DMS153 treated with DMSO at 0.1 percent for 48 hours (cell line): ENCODE data around the gene C17orf113.

ENCODE experiments used
- DNase-seq: peaks from one replicate; lab custom pipeline; 2025; ENCODE audit not compliant: unreplicated experiment; lab: John Stamatoyannopoulos, UW

Gene C17orf113

GRCh38 chr17:42072323-42073187 lies 22.2 kb upstream of the C17orf113 start:
- DNase-seq, result no peak

DNA sequence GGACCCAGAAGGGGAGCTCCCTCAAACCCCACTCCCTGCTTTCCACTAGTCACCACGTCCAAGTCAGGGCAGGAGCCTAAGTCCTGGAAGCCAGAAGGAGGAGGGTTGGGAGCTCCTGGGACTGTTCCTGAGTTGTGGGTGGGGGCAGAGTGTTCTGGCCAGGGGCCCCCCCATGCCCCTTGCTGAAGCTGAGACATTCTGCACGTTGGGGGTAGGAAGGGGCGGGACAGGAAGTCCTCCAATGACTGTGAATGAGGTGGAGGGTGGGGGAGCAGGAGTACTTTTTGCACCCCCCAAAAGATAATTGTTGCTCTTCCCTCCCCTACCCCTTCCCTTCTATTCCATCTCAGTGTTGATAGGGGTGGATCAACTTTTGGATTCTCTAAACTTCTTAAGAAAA lies 21.4 kb upstream of the C17orf113 start:
- no peak for DNase-seq

DNA sequence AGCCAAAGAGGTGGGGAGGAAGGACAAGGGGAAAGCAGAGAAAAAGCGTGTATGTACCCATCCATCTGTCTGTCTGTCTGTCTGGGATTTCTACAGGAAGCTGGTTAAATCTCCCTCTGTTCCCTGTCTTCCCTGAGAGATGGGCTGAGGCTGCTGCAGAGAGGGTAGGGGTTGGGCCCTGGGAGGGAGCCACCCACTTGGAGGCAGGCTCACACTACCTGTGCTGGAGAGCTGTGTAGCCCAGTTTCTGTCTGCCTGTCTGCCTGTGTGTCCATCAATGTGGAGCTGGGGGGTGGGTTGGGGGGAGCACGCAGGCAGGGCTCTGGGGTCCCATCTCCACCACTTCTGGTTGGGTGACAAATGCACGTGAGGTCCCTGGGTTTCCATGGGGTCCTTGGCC lies 18.6 kb upstream of the C17orf113 start:
- DNase-seq, result no peak

- no peak for DNase-seq
These were observed 17.1 kb upstream of the C17orf113 start for GRCh38 chr17:42067371-42068091.

DNA sequence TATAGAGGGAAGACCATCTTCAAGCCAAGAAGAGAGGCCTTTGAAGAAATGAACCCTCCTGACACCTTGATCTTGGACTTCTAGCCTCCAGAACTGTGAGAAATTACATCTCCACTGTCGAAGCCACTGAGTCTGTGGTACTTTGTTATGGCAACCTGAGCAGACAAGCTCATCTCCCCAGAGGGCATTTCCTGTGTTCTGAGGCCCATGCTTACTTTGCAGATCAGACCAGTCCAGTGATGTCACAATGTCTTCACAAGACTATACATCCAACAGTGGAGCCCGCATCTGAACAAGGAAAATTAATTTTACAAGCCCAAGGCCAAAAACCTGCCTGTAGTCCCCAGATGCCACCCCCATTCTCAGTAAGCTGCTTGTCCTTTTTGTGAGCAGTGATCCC lies 14.8 kb upstream of the C17orf113 start:
- DNase-seq, result no peak

GRCh38 chr17:42062681-42063080 lies 12.3 kb upstream of the C17orf113 start:
- no peak for DNase-seq

DNA sequence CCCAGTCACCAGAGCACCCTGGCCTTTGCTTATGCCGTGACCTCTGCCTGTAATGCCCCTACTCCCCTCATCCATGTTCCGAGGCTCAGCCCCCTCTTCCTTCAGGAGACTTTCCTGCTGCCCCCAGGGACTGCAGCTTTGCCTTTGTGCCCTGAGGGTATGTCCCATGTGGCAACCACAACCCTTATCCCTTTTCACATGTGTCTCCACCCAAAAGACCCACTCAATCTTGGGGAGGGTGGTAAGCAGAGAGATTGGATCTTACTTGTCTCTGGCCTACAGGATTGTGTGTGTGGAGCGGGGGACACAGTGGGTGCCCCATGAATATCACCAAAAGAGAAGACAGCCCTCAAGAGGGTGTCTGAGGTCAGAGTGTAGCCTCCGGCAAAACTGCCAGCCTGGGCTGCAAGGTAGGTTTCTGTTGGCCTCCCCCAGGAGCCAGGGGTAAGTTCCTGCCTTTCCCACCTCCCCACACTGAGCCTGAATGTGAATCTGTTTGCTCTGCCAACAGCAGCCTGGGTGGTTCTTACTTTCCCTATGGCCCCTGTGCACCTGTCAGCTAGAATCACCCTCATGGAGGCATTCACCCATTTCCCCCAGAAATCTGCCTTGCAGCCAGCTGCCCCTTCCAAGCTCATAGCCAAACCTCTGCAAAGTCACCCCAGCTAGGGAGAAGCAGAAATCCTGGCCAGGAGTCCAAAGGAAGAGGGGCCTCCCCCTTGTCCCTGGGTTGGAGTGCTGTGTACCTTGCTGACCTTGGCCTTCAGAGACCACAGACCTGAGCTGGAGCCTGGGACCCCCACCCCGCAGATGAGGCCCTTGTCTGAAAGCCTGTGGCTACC lies 11.5 kb upstream of the C17orf113 start:
- no peak for DNase-seq

DNA sequence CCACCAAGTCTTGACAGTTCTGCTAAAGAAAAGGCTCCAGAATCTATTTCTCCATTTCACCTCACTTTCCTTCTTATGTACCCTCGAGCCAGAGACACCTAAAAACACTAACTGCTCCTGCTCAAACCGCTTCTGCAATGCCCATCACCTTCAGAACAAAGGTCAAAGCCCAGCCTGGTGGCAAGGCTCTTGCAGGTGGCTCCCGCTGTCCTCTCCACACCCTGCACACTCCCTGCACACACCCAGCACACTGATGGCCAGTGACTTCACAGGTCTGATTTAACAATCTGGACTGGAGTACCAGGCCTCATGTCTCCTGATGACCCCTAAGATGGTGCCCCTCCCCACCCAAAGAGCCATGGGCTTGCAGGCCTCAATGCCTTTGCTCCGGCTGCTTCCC lies 9.8 kb upstream of the C17orf113 start:
- no peak for DNase-seq

DNA sequence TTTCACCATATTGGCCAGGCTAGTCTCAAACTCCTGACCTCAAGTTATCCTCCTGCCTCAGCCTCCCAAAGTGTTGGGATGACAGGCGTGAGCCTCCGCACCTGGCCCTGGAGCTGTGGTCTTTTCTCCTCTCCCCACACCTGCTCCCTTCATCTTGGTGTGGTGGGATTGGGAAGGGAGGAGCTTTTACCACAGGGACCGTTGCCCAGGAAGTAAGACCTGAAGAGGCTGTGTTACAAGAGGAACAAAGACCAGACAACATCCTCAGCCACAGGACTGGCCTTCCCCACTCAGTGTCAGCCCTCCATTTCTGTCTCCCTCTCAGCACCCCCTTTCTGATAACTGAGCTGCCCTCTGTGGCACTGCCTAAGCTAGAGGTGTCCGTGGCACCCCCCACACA lies 9.4 kb upstream of the C17orf113 start:
- no peak for DNase-seq

GRCh38 chr17:42058063-42058462 lies 7.7 kb upstream of the C17orf113 start:
- no peak for DNase-seq

DNA sequence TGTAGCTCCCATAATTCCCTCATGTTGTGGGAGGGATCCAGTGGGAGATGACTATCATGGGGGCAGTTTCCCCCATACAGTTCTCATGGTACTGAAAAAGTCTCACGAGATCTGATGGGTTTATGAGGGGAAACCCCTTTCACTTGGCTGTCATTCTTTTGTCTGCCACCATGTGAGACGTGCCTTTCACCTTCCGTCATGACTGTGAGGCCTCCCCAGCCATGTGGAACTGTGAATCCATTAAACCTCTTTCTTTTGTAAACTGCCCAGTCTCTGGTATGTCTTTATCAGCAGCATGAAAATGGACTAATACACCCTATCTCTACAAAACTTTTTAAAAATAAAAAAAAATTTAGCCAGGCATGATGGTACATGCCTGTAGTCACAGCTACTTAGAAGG lies 6.2 kb upstream of the C17orf113 start:
- no peak for DNase-seq

DNA sequence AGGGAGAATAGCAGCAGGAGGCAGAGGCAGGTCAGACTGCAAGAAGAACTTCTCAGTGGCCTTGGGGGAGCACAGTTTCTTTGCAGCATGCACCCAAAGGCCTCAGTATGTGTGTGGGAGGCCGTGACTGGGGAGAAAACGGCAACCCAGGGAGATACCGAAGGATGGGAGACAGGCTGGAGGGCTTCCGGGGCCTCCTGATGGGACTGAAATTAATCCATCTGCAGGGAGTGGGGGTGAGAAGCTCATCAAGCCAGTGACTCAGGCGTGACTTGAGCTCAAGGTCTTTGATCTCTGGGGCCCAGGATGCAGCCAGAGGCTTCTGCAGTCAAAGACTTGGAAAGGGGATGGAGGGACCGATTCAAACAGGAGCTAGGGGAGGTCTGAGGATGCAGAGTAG lies 5.1 kb upstream of the C17orf113 start:
- no peak for DNase-seq

GRCh38 chr17:42055027-42055426 lies 4.6 kb upstream of the C17orf113 start:
- no peak for DNase-seq

GRCh38 chr17:42053731-42054500 lies 3.5 kb upstream of the C17orf113 start:
- no peak for DNase-seq

DNA sequence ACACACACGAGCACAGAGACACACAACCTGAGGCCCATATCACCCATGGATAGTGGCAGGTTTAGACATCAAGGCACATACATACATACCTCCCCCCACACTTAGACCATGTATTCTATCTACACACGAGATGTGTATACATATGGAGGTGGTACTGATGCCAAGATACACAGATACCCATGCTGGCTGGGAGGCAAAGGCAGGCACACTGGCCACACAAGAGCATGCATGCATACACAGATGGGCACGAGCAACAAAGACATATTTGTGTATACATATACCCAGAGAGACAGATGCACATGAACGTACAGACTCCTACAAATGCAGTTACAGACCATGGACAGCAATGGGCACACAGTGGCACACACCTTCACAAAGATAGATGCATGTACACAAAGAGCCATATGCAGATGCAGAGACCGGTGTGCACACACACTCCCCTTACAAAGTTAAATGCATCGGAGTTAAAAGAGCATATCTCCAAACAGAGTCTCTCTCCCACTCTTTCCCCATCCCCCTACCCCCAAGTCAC lies 2.0 kb upstream of the C17orf113 start:
- DNase-seq, result no peak

GRCh38 chr17:42051645-42052044 lies 1.2 kb upstream of the C17orf113 start:
- DNase-seq, result no peak

- no peak for DNase-seq
These were observed 606 bp upstream of the C17orf113 start for GRCh38 chr17:42051013-42051400.

- no peak for DNase-seq
These were observed 488 bp downstream of the C17orf113 start for GRCh38 chr17:42049834-42050392.

- no peak for DNase-seq
These were observed 3.1 kb downstream of the C17orf113 start for GRCh38 chr17:42047343-42047742.

DNA sequence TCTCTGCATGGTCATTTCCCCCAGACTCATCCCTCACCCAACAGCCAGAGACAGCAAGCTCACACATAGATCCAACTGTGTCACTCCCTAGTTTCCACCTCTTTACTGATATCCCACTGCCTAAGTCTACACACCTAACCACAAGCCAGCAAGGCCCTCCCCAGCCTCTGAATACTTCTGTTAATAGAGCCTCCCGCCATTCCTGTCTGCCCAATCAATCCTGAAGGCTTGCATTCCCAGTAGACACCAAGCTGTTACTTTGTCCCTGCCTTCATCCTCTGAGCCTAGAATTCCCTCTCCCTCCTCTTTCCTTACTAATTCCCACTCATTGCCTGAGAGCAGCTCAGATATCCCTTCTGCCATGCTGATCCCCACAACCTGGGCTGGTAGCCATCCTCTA lies 4.7 kb downstream of the C17orf113 start:
- DNase-seq, result no peak
